ENCODE measurements around the gene SSBP1.
A peak's percentile ranks its signal among the peaks of the same experiment; 100 is the strongest.
"Not testable (repeated sequence)": the region's sequence is repeated elsewhere in the genome, so short reads cannot be mapped to it uniquely, and the experiment has no call there.

The SSBP1 gene, protein sequence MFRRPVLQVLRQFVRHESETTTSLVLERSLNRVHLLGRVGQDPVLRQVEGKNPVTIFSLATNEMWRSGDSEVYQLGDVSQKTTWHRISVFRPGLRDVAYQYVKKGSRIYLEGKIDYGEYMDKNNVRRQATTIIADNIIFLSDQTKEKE

GRCh38 chr7:141737836-141738591 is at the start of gene SSBP1:
SSBP1 (plus strand) TSS chr7:141738358; CDS start chr7:141739167, 809 bp downstream.
- peak; percentile 92 for DNase-seq

- not testable (repeated sequence) for DNase-seq
These were observed 48.9 kb upstream of the SSBP1 start for GRCh38 chr7:141689072-141689825.

- DNase-seq: no peak
These were observed 46.6 kb upstream of the SSBP1 start for GRCh38 chr7:141691540-141691939.

DNA sequence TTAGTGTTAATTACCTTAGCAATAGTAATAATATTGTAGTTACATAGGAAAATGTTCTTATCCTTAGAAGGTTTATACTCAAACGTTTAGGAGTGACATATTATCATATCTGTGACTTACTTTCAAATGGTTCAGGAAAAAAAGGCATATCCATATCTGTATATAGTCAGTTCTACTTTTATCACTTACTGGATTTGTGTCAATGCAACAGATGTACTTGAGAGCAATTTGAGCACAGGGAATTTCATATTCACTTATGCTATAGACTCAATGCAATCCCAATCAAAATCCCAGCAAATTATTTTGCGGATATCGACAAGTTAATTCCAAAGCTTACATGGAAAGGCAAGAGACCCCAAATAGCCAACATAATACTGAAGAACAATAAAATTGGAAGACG is 46.2 kb upstream of the SSBP1 start:
- no peak for DNase-seq

- DNase-seq: no peak
These were observed 45.1 kb upstream of the SSBP1 start for GRCh38 chr7:141693082-141693481.

- DNase-seq: no peak
These were observed 42.3 kb upstream of the SSBP1 start for GRCh38 chr7:141695803-141696289.

DNA sequence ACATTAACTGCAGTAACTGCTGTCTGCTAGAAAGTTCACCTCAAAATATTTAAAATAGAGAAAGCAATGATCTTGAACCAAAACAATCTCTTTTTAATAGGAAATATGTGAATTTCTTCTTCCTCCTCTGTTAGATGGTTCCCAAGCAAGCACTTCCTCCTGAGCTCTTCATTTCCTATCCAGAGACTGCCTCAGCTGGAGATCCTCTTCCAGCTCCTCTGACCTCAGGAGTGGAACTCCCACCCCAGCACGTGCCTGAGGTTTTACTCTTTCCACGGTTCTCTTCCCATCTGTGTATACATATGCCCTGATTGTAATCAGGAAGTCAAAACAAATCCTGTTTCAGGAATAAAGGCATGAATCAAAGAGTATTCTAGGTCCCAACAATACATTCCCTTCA is 41.8 kb upstream of the SSBP1 start:
- DNase-seq: no peak

DNA sequence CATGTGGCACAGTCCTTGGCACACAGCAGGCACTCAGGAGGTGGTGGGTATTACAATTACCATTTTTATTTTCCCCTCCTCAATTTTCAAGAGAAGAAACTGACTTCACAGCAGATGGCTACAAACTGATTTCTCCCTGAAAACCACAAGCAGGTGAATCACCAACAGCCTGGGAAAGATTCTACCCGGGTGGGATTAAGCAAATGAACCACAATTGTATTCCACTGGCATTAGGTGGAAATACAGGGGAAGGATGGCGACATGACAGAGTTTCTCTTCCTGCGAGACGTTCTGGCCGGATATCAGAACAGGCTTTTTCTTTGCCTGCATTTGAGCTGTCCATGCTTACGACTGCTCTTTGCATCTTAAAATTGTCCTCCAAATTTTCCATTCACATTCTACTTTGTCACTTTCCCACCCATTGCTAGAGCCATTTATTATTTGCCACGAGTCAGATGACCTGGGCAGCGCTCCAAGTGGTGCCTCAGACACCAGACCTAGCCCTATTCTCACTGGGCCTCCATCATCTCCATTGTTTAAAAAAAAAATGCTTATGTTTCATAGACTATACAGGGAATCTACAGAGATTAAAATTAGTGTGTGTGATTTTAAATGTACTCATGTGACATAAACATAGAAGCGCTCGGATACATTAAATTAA is 40.8 kb upstream of the SSBP1 start:
- no peak for DNase-seq

DNA sequence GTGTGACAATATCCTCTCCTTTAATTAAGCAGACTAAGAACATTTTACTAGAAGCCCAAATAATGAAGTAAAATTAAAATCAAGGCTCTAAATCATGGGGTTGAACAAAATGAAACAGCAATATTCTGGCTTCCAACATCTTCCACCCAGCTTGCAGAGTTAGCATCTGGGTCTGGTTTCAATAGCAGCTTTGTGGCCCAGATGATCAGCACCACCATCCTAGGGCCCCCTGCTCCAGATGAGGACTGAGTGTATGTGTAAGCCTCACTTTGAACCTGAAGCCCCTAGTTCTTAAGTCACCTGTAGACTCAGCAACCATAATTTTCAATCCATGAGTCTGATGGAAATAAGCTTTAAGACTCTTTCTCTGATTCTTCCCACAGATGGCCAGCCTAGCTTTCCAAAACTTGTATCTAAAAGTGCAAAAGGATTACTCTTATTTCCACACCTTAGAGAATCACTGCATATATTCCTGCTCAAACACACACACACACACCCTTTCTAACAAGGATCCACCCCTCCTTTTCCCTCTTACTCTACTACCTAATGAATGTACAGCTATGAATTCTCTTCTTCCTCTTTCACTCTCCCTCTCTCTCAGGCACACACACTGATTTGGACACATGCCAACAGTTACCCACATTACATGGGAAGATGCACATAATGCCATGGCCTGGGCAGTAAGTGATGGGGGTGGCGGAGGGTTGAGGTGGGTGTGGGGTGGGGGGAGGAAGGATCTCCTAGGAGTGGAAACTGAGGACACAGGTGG is 39.7 kb upstream of the SSBP1 start:
- DNase-seq: no peak

GRCh38 chr7:141699860-141700259 is 38.3 kb upstream of the SSBP1 start:
- DNase-seq: no peak

DNA sequence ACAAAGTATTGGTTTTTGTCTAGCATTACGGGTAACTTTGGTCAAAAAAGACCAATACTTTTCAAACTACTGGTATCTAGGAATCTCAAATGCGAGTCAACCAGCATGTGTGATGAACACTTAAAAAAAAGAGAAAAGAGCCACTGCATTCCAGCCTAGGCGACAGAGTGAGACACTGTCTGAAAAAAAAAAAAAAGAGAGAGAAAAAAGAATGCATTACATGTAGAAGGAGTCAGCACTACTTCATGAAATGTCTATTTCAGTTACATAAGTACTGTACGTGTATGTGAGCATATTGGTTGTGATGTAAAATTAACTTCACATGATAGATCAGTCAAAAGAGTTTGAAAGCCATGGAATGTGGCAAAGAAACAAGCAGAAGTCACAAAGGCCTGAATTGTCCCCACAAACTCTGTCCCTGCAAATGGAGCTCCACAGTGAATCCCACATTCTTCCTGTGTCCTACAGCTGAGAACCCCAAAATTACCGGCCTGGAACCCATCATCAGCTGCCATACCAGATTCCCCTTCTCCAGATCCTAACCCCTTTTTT is 37.8 kb upstream of the SSBP1 start:
- no peak for DNase-seq

- no peak for DNase-seq
These were observed 37.2 kb upstream of the SSBP1 start for GRCh38 chr7:141700848-141701371.

- peak; percentile 77 for DNase-seq
These were observed 36.6 kb upstream of the SSBP1 start for GRCh38 chr7:141701489-141702046.

GRCh38 chr7:141702047-141702567 is 36.1 kb upstream of the SSBP1 start, which contains the start of gene DENND11:
DENND11 (minus strand) TSS chr7:141702166; CDS start chr7:141702153, 13 bp downstream.
- peak; percentile 72 for DNase-seq

DNA sequence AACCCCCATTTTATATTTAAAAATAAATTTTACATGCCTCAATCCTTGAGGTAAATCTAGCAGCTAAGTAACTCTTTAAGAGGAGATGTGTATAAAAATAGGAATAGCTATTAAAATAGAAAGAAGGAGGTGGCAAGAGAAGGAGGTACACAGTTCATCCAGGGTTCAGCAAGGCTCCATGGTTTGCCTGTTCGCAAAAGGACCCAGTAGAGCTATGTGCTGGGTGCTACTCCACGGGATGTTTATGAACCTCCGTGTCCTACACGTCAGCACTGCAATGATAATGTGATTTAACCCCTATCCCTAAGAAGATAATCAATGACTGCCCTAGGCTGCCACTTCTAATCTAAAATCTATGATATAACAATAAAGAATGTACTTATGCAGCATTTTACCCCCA is 35.3 kb upstream of the SSBP1 start:
- no peak for DNase-seq

GRCh38 chr7:141704112-141704511 is 34.0 kb upstream of the SSBP1 start:
- DNase-seq: no peak

DNA sequence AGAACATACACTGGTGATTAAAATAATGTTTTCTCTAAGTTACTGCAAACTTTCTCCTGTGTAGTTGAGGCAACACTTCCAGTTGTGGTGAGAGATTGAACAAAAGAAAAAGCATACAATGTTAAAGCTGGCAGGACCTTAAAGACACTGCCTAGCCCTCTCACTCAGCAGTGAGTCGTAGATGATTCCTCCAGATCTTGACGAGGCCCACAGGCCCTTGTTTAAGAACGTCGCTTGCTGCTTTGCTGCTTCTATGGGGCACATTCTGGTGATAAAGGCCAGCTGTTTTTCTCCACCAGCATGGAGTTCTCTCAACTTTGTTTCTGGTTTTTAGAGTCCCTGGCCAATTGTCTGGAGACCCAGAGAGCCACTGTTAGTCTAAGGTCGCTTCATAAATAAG is 33.4 kb upstream of the SSBP1 start:
- no peak for DNase-seq

- no peak for DNase-seq
These were observed 31.7 kb upstream of the SSBP1 start for GRCh38 chr7:141706239-141707064.

DNA sequence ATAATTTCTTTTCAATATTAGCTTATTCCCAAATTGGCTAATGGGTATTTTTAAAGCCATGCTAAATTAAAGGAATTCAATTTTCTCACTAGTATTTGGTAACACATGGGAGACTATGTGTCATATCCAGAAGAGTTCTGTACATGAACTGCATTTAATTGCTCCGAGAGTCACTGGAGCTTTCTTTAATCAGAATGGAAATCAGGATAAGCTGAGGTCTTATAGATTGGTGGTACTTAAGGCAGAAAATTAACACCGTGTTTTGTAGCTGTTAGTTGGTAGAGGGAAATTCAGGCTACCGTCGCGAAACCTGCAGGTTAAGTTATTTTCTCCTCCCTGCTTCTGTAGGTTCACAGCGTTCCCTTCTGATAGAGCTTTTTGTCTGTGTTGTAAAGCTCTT is 29.8 kb upstream of the SSBP1 start, which contains the start of gene WEE2:
TSS of gene WEE2 (plus strand) at position 3 of the 400 bp plus-strand sequence. CDS start 406 bp downstream, outside the sequence.
- no peak for DNase-seq

GRCh38 chr7:141709318-141709717 is 28.8 kb upstream of the SSBP1 start:
- DNase-seq: no peak
